ENCODE measurements around the gene GRHL1.

DNA sequence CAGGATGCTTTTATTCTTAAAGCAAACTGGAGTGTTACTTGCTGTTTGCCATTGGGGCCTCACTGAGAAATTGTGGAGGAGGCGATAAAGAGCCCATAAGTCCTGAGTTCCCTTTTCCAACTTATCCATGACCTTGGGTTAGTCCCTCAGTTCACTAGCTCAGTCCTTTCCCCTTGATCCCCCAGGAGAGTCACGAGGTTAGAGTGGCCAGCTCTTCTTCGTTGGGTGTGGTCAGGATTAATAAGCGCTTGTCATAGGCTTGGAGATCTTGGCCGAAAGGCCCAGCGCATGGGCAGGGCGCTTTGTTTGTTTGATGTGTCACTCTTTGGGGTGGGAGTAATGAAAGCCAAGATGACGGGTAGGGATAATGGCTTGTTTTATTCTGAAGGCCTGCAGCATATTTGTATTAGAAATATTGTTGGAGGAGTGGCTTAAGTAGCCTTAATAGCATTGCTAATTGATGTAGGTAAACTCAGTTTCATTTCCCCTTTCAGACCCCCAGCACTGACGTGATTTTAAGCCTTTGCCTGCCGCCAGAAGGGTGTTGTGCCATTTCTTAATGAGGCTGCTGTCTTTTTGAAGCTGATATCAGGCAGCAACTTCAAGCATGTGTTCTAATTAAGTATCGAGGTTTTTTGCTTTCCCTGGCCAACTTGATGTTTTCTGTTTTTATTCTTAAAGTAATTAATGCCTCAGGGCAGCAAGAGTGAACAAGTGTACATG is 15.7 kb downstream of the GRHL1 start:
- TF ChIP-seq POLR2A (IDR thresholded peaks at IDR 0.05) (no peak), CTCF (IDR thresholded peaks at IDR 0.05 in 4 of 5, conservative IDR thresholded peaks at IDR 0.05 in 1 of 5) (no peak)
